ENCODE data around the gene VIPR2. TPM values are rescaled to one million over a fixed set of nuclear protein-coding genes. Genes with fewer than 3 reads are reported as not detected.

The VIPR2 gene
- total and polyA plus RNA-seq, 8 donors: 3.7 to 13.7 (median 10.6) TPM

DNA sequence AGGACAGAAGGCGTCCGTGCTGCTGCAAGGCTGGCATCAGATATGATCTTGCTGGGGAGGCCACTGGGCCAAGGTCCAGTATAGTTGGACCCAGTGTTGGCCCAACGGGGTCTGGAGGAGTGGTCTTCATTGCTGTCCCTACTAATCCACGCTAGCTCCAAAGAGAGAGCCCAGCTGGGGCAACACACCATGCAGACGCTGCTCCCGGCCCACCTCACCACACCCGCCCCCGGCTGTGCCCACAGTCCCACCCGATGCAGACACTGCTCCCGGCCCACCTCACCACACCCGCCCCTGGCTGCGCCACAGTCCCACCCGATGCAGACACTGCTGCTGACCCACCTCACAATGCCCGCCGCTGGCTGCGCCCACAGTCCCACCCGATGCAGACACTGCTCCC is 121.5 kb downstream of the VIPR2 start:
- no peaks in the 10 kb centered on the region for H3K9me3 ChIP-seq
- H3K27ac ChIP-seq: no peak overlapping the region
- DNase-seq (peak in 2 of 6 donors; percentile 3 to 21), FAIRE-seq (no peak), ATAC-seq (no peak)
- no peaks in the 10 kb centered on the region for H3K36me3 ChIP-seq
- TF ChIP-seq, protein P1, sequence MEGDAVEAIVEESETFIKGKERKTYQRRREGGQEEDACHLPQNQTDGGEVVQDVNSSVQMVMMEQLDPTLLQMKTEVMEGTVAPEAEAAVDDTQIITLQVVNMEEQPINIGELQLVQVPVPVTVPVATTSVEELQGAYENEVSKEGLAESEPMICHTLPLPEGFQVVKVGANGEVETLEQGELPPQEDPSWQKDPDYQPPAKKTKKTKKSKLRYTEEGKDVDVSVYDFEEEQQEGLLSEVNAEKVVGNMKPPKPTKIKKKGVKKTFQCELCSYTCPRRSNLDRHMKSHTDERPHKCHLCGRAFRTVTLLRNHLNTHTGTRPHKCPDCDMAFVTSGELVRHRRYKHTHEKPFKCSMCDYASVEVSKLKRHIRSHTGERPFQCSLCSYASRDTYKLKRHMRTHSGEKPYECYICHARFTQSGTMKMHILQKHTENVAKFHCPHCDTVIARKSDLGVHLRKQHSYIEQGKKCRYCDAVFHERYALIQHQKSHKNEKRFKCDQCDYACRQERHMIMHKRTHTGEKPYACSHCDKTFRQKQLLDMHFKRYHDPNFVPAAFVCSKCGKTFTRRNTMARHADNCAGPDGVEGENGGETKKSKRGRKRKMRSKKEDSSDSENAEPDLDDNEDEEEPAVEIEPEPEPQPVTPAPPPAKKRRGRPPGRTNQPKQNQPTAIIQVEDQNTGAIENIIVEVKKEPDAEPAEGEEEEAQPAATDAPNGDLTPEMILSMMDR (IDR thresholded peaks at IDR 0.05): no peak
- intact Hi-C loops (cut with DNase I): no loop called here
- no peak overlapping the region for H3K4me3 ChIP-seq
- peaks cover 0 to 9% (median 0%) of the 10 kb centered on the region in 3 donors for H3K4me1 ChIP-seq
- no peaks in the 10 kb centered on the region for H3K27me3 ChIP-seq
- WGBS, 2 donors: 90 to 96% methylated on average over 13 to 17 of the region's 17 CpGs

DNA sequence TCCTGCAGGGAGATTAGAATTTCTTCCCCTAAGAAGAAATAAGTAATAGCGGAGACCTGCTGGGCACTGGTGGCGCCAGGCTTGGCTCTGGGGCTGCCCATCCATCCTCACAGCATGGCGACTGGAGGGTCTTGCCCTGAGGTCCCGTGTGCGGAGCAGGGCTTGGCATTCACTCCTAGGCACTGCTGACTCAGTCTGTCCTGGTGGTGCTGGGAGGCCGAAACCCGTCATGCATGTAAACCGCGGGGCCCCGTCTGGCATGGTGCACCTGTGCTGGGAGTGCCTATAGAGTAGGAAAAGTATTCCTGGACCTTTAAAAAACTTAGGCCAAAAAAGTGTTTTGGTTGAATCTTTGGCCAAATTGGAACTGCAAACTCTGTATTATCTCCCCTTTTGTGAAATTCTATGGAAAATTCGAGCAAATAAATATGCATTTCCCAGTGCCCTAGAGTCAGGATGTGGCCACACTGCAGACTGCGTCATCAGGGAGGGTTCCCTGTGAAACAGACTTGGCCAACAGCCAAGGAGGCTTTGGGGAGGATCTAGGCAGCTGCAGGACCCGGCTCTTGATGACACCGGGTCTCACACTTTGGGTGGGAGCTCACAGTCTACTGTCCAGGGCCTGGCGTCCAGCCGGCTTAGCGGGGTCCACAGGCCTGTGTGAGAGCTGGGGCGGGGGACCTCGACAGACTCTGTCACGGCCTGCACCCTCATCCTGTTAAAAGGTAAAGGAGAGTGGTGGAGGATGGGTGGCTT is 122.3 kb downstream of the VIPR2 start:
- H3K36me3 ChIP-seq: no peaks in the 10 kb centered on the region
- no peak for FAIRE-seq
- H3K27ac ChIP-seq: no peak overlapping the region
- TF ChIP-seq, protein P1 (IDR thresholded peaks at IDR 0.05): no peak
- peak in 3 of 4 donors; percentile 21 to 49 (median 49) for ATAC-seq
- no peaks in the 10 kb centered on the region for H3K9me3 ChIP-seq
- no peak overlapping the region for H3K4me3 ChIP-seq
- H3K4me1 ChIP-seq: peaks cover 0 to 9% (median 0%) of the 10 kb centered on the region in 3 donors
- intact Hi-C loops (cut with DNase I): no loop called here
- 60 to 73% methylated on average over 20 of the region's 20 CpGs for whole genome bisulfite sequencing, 2 donors
- H3K27me3 ChIP-seq: no peaks in the 10 kb centered on the region
- peak in 2 of 6 donors; percentile 43 to 58 for DNase-seq

DNA sequence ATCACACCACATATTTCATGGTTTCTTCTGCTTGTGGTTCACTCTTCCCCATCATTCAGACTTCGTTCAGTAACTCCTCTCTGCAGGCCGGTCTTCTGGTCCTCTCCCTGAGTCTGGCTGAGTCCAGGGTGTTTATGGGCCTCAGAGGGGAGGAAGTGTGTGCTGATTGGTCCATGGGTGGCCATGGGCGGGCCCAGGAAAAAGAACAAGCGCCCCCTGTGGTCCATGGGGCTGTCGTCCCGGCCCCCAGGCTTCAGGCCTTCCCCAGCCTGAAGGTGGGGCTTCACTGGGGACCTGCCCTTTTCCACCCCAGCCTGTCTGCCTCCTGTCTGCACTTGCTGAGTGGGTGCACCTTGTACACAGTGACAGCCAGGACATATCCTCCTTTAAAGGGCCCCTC is 123.7 kb downstream of the VIPR2 start:
- DNase-seq (peak in 1 of 6 donors; percentile 24), FAIRE-seq (no peak), ATAC-seq (no peak)
- H3K27me3 ChIP-seq: no peaks in the 10 kb centered on the region
- TF ChIP-seq, protein P1 (IDR thresholded peaks at IDR 0.05): no peak
- no peak overlapping the region for H3K27ac ChIP-seq
- 75 to 86% methylated on average over 6 of the region's 6 CpGs for WGBS, 2 donors
- no peaks in the 10 kb centered on the region for H3K36me3 ChIP-seq
- H3K4me3 ChIP-seq: no peak overlapping the region
- no peaks in the 10 kb centered on the region for H3K9me3 ChIP-seq
- intact Hi-C loops (cut with DNase I): no loop called here
- H3K4me1 ChIP-seq: peaks cover 0 to 9% (median 0%) of the 10 kb centered on the region in 3 donors

DNA sequence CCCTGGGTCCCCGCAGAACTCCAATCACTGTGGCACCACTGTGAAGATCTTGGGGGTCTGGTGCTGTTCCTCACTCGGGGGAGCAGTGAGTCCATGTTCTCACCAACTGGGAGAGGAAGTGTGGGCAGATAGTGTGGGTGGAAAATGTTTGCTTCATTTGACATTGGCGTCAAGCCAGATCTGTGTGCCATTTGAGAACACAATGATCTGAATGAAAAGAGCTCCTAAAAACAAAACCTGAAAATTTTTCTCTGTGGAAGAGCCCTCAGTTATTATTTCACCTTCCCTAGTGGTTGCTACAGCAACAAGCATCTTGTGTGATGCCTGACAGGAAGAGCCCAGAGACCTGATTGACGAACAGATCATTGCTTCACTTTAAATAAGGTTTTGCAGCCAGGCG is 125.6 kb downstream of the VIPR2 start:
- no peak overlapping the region for H3K27ac ChIP-seq
- TF ChIP-seq, protein P1 (IDR thresholded peaks at IDR 0.05): no peak
- no peaks in the 10 kb centered on the region for H3K9me3 ChIP-seq
- H3K4me3 ChIP-seq: no peak overlapping the region
- DNase-seq (peak in 1 of 6 donors; percentile 21), FAIRE-seq (no peak), ATAC-seq (no peak)
- H3K4me1 ChIP-seq: peaks cover 0 to 9% (median 0%) of the 10 kb centered on the region in 3 donors
- no peaks in the 10 kb centered on the region for H3K36me3 ChIP-seq
- intact Hi-C loops (cut with DNase I): no loop called here
- no peaks in the 10 kb centered on the region for H3K27me3 ChIP-seq
- WGBS, 2 donors: 61 to 69% methylated on average over 5 of the region's 5 CpGs

DNA sequence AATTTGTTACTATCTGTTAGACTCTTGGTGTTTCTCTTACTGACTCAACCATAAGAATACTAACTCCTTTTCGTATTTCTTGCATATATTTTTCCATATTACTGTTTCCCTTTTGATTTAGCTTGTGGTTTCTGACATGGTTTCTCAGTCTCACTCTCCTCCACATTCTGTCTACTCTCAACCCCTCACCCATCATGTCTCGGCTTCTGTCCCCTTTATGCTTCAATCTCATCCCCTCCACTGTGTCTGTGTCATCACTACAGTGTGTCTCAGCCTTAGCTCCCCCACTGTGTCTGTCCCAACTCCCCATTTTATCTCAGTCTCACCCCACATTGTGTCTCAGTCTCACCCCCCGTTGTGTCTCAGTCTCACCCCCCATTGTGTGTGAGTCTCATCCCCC is 126.9 kb downstream of the VIPR2 start:
- FAIRE-seq (no peak), ATAC-seq (no peak), DNase-seq (no peak)
- Histone ChIP-seq H3K27ac (no peak overlapping the region), H3K36me3 (no peaks in the 10 kb centered on the region), H3K4me3 (no peak overlapping the region), H3K27me3 (no peaks in the 10 kb centered on the region), H3K4me1 (peaks cover 0 to 10% (median 0%) of the 10 kb centered on the region in 3 donors), H3K9me3 (no peaks in the 10 kb centered on the region)
- TF ChIP-seq, protein P1 (IDR thresholded peaks at IDR 0.05): no peak
- intact Hi-C loops (cut with DNase I): no loop called here
- WGBS, 2 donors: 80 to 92% methylated on average over 3 of the region's 3 CpGs
